Activated CD4-positive, CD25-positive, alpha-beta regulatory T cell treated with anti-CD3 and anti-CD28 coated beads, Interleukin-2, amount 50 U/mL, for 24 hours (primary cell): ENCODE results near the gene NUDT1.
"Not testable (repeated sequence)": the region's sequence is repeated elsewhere in the genome, so short reads cannot be mapped to it uniquely, and the experiment has no call there.

Experiments used
- ATAC-seq, 2 donors: fragments of 150-1000 bp; cut with Tn5 transposase; one replicate each; pipeline ENCODE4 v1.10.0; 2021; ENCODE audit warnings: mild to moderate bottlenecking in 1 of 2, moderate library complexity in 1 of 2

The NUDT1 gene

GRCh38 chr7:2251381-2251780 is 9.4 kb downstream of the NUDT1 start:
- no peak for ATAC-seq

- peak in 1 of 2 donors; percentile 14 for ATAC-seq
Observed at GRCh38 chr7:2251841-2252771, 10.1 kb downstream of the NUDT1 start.

- no peak for ATAC-seq
Observed at GRCh38 chr7:2253021-2253420, 11.0 kb downstream of the NUDT1 start.

- ATAC-seq = no peak
Observed at GRCh38 chr7:2253525-2254244, 11.7 kb downstream of the NUDT1 start.

GRCh38 chr7:2254429-2255144 is 12.6 kb downstream of the NUDT1 start:
- no peak for ATAC-seq

- ATAC-seq = no peak
Observed at GRCh38 chr7:2255145-2256139, 13.4 kb downstream of the NUDT1 start.

GRCh38 chr7:2256306-2257045 is 14.4 kb downstream of the NUDT1 start:
- ATAC-seq = no peak

- no peak for ATAC-seq
Observed at GRCh38 chr7:2257046-2257551, 15.1 kb downstream of the NUDT1 start.

GRCh38 chr7:2257651-2258050 is 15.6 kb downstream of the NUDT1 start:
- no peak for ATAC-seq

- peak in 1 of 2 donors; percentile 43 for ATAC-seq
Observed at GRCh38 chr7:2258661-2259365, 16.8 kb downstream of the NUDT1 start.

GRCh38 chr7:2259480-2259879 is 17.5 kb downstream of the NUDT1 start:
- ATAC-seq = no peak

- ATAC-seq = no peak
Observed at GRCh38 chr7:2260820-2261219, 18.8 kb downstream of the NUDT1 start.

- no peak for ATAC-seq
Observed at GRCh38 chr7:2261611-2262010, 19.6 kb downstream of the NUDT1 start.

GRCh38 chr7:2263176-2263575 is 21.1 kb downstream of the NUDT1 start:
- ATAC-seq = no peak

- ATAC-seq = no peak
Observed at GRCh38 chr7:2264158-2264557, 22.1 kb downstream of the NUDT1 start.

GRCh38 chr7:2266911-2267310 is 24.9 kb downstream of the NUDT1 start:
- no peak for ATAC-seq

- ATAC-seq = not testable (repeated sequence)
Observed at GRCh38 chr7:2269089-2269990, 27.3 kb downstream of the NUDT1 start.

- no peak for ATAC-seq
Observed at GRCh38 chr7:2269991-2270460, 28.0 kb downstream of the NUDT1 start.

- no peak for ATAC-seq
Observed at GRCh38 chr7:2270495-2270894, 28.5 kb downstream of the NUDT1 start.
